Loucy (cell line): ENCODE results near the gene CHST12.

Experiments used
- EZH2phosphoT487 ChIP-seq: fragments of 200-600 bp; IDR thresholded peaks from 2 replicates; pipeline ENCODE4 v1.6.1; 2018; ENCODE audit warnings: antibody characterized with exemption, mild to moderate bottlenecking, moderate library complexity, borderline replicate concordance
- TF ChIP-seq, protein P1 (sequence below): fragments of 200-600 bp; sonication (generic); conservative IDR thresholded peaks from 2 replicates; pipeline ENCODE4 v1.5.1; 2014; ENCODE audit warnings: mild to moderate bottlenecking, antibody characterized with exemption, low read length

- TF ChIP-seq, protein P1, sequence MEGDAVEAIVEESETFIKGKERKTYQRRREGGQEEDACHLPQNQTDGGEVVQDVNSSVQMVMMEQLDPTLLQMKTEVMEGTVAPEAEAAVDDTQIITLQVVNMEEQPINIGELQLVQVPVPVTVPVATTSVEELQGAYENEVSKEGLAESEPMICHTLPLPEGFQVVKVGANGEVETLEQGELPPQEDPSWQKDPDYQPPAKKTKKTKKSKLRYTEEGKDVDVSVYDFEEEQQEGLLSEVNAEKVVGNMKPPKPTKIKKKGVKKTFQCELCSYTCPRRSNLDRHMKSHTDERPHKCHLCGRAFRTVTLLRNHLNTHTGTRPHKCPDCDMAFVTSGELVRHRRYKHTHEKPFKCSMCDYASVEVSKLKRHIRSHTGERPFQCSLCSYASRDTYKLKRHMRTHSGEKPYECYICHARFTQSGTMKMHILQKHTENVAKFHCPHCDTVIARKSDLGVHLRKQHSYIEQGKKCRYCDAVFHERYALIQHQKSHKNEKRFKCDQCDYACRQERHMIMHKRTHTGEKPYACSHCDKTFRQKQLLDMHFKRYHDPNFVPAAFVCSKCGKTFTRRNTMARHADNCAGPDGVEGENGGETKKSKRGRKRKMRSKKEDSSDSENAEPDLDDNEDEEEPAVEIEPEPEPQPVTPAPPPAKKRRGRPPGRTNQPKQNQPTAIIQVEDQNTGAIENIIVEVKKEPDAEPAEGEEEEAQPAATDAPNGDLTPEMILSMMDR, result no peak
- TF ChIP-seq EZH2phosphoT487, result no peak
These were observed 41.6 kb downstream of the CHST12 start for GRCh38 chr7:2445047-2445446.
